BJ (cell line): Measurements from ENCODE around the gene OLFML3. TPM values are rescaled to one million over a fixed set of nuclear protein-coding genes. Genes with fewer than 3 reads are reported as not detected.

Experiments used
- CTCF ChIA-PET: fragments of 350-600 bp; formaldehyde crosslinking; extraction: SDS; loops from one replicate; lab custom pipeline; 2021; ENCODE audit warnings: antibody characterized with exemption, inconsistent platforms; lab: Yijun Ruan, JAX
- POLR2A ChIA-PET: fragments of 300-600 bp; sonication (Branson Sonifier 250); formaldehyde crosslinking; extraction: SDS; loops from one replicate; lab custom pipeline; 2021; ENCODE audit warnings: antibody characterized with exemption; lab: Charles Lee
- DNase-seq: peaks from one replicate; pipeline ENCODE4 v3.0.0-alpha.2; 2011; ENCODE audit warnings: low read depth
- H3K27me3 ChIP-seq: 2 replicates; pipeline ENCODE4 v1.6.0; 2011; ENCODE audit warnings: low read length; ENCODE audit not compliant: control insufficient read depth, insufficient read depth
- H3K36me3 ChIP-seq: 2 replicates; pipeline ENCODE4 v1.5.1; 2011; ENCODE audit warnings: low read length; ENCODE audit not compliant: control insufficient read depth, insufficient read depth
- H3K4me3 ChIP-seq: 2 replicates; pipeline ENCODE4 v1.5.1; 2011; ENCODE audit warnings: low read depth, mild to moderate bottlenecking, control low read depth, low read length
- polyA plus RNA-seq: library from polyadenylated mRNA; depleted of rRNA; stranded (reverse); fragments of >200 nt; gene quantifications from 2 replicates; pipeline ENCODE4 v1.2.3, GENCODE V29; 2011
- TF ChIP-seq, protein P1 (sequence below): IDR thresholded peaks from 2 replicates; pipeline ENCODE4 v1.5.1; 2011; ENCODE audit warnings: low read depth, mild to moderate bottlenecking, control low read depth, inconsistent platforms, low read length, moderate library complexity; ENCODE audit not compliant: insufficient read depth

The OLFML3 gene
- polyA plus RNA-seq, 1 experiment, result 76.8 TPM

DNA sequence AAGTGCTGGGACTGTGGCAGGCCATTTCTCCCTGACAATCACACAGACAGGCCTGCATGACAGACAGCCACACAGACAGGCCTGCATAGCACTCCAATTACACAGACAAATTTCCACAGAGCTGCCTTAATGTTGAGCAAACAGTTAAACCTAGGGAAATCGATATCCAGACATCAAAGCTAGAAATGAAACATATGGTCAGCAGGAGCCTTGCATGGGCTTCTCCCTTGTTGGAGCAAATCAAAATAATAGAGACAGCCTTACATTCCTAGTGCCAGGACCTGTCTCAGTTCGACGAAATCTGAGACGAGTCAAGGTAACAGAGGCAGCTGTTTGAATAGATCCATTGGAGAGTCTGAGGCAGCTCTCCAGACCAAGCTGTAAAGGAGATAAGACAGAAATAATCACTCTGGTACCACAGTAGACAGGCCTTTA is 42.4 kb downstream of the OLFML3 start:
- POLR2A ChIA-PET, result no interaction called here
- no peaks in the 10 kb centered on the region for H3K36me3 ChIP-seq
- H3K27me3 ChIP-seq, result no peaks in the 10 kb centered on the region; the same call in 1 of the 2 replicates
- CTCF ChIA-PET, result interaction anchor here (1.5 kb wide), 1 partner anchor 17 kb away, joined by 3 read pairs; no protein-coding TSS in a partner anchor
- TF ChIP-seq, protein P1, sequence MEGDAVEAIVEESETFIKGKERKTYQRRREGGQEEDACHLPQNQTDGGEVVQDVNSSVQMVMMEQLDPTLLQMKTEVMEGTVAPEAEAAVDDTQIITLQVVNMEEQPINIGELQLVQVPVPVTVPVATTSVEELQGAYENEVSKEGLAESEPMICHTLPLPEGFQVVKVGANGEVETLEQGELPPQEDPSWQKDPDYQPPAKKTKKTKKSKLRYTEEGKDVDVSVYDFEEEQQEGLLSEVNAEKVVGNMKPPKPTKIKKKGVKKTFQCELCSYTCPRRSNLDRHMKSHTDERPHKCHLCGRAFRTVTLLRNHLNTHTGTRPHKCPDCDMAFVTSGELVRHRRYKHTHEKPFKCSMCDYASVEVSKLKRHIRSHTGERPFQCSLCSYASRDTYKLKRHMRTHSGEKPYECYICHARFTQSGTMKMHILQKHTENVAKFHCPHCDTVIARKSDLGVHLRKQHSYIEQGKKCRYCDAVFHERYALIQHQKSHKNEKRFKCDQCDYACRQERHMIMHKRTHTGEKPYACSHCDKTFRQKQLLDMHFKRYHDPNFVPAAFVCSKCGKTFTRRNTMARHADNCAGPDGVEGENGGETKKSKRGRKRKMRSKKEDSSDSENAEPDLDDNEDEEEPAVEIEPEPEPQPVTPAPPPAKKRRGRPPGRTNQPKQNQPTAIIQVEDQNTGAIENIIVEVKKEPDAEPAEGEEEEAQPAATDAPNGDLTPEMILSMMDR, result no peak
- DNase-seq, result no peak
- no peak overlapping the region for H3K4me3 ChIP-seq

DNA sequence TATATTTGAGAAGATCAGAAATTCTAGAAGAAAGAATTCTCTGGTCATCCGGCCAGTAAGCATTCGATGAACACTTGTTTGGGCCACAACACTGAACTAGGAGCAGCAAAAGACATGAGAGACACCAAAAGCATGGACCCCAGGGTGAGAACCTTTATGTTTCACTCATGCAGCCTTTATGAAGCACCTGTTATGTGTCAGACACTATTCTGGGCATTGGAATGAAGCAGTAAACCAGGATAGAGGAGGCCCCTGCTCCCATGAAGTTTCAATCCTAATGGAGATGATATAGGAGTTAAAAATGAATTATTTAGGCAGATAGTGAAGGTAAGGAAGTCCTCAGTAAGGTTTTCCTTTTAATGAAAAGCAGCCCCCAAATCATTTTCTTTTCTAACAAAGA is 43.6 kb downstream of the OLFML3 start:
- CTCF ChIA-PET, result interaction anchor here (0.6 to 1.5 kb wide), 2 partner anchors 10 to 34 kb away, joined by 3 to 6 read pairs; no protein-coding TSS in a partner anchor
- H3K36me3 ChIP-seq, result no peaks in the 10 kb centered on the region
- TF ChIP-seq, protein P1, result no peak
- H3K27me3 ChIP-seq, result no peaks in the 10 kb centered on the region; the same call in 1 of the 2 replicates
- no peak for DNase-seq
- POLR2A ChIA-PET, result no interaction called here
- no peak overlapping the region for H3K4me3 ChIP-seq

DNA sequence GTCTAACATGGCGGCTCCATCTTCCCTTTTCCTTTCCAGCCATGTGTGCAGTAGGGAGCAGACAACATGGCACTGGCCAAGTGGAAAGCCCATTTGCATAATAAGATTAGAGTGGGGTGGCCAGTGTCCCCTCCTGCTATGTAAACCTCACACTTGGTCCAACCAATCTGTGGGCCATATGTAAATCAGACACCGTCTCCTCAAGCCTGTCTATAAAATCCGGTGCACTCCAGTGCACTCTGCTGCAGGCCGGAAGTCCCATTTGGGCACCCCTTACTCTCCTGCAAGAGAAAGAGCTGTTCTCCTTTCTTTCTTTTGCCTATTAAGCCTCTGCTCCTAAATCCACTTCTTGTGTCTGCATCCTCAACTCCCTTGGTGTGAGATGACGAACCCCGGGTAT is 44.1 kb downstream of the OLFML3 start:
- POLR2A ChIA-PET, result no interaction called here

DNA sequence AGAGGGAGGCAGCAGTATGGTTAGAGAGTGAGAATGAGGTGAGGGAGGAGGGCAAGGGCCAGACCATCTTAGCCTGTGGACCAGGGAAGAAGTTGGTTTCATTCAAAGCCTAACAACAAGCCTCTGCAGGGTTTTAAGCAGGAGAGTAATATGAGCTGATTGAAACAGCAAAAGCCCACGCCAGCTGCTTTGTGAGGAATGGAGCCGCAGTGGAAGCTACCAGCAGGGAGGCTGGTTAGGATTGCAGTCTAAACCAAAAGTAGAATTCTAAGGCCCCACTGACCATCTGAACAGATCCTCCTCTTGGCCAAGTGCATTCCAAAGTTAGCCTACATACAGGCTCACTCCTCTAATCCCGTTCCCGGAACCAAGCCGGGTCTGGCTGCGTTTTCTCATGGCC is 44.8 kb downstream of the OLFML3 start:
- TF ChIP-seq, protein P1, result no peak
- no peak for DNase-seq
- CTCF ChIA-PET, result interaction anchor here (1.5 kb wide), 1 partner anchor 9 kb away, joined by 6 read pairs; no protein-coding TSS in a partner anchor
- no peak overlapping the region for H3K4me3 ChIP-seq
- H3K27me3 ChIP-seq, result no peaks in the 10 kb centered on the region
- POLR2A ChIA-PET, result no interaction called here
- H3K36me3 ChIP-seq, result no peaks in the 10 kb centered on the region

More for the DNA sequence above, 44.1 kb downstream of the OLFML3 start:
- H3K4me3 ChIP-seq, result no peak overlapping the region
- no peaks in the 10 kb centered on the region; the same call in 1 of the 2 replicates for H3K27me3 ChIP-seq
- no peak for DNase-seq
- H3K36me3 ChIP-seq, result no peaks in the 10 kb centered on the region
- CTCF ChIA-PET, result interaction anchor here (0.6 to 1.5 kb wide), 2 partner anchors 10 to 33 kb away, joined by 3 to 6 read pairs; no protein-coding TSS in a partner anchor
- TF ChIP-seq, protein P1, result no peak

DNA sequence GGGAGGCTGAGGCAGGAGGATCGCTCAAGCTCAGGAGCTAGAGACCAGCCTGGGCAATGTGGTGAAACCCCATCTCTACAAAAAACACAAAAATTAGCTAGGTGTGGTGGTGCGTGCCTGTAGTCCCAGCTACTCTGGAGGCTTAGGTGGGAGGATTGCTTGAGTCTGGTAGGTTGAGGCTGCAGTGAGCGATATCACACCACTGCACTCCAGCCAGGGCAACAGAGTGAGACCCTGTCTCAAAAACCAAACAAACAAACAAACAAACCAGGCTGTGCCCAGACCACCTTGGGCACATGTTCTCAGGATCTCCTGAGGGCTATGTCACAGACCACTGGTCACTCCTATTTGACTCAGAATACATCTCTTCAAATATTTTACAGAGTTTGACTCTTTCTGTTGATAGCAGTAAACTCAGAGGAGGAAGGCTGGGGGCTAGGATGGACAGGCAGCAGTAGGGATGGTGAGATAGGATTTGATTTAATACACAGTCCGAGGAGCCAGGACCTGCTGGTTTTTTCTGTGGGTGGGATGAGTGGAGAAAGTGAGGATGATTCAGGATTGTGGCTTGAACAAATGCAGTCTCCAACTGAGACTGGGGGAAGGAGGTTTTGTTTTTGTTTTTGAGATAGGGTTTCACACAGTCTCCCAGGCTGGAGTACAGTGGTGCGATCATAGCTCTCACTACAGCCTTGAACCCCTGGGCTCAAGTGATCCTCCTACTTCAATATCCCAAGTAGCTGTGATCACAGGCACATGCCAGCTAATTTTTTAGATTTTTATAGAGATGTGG is 46.5 kb downstream of the OLFML3 start:
- DNase-seq, result no peak
- Histone ChIP-seq H3K4me3 (no peak overlapping the region), H3K36me3 (no peaks in the 10 kb centered on the region), H3K27me3 (no peaks in the 10 kb centered on the region)
- TF ChIP-seq, protein P1, result no peak
- ChIA-PET CTCF (no interaction called here), POLR2A (no interaction called here)
